Measurements from ENCODE around the gene PLEK.
"Not testable (repeated sequence)": the region's sequence is repeated elsewhere in the genome, so short reads cannot be mapped to it uniquely, and the experiment has no call there.

The PLEK gene

DNA sequence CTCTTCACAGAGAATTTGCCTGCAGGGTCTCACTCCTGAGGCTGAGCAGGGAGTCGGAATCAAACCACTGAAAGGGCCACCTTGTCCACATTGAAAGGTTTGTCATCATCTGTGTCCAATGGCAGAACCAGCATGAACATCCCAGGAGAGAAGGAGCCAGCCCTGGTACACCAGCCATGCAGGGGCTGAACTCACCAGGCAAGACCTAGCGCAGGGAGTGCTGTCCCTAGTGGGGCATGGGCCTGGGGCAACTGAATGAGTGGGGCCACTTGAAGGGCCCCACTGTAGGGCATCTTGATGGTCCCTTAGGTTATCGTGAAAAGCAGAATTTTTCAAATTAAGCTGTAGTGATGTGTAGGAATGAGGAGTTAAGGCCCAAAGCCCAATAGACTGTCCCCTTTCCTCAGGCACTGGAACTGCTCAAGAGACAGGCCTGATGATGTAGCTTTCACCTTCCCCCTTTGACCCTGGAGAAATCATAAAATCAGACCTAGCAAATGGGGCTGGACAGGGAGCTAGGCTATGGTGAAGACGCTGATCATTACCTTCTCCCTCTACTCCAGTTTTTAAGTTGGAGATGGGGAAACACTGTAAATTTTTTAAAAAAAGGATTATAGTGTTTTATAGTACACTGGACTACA, 8.4 kb upstream of the PLEK start:
- no peak for DNase-seq

DNA sequence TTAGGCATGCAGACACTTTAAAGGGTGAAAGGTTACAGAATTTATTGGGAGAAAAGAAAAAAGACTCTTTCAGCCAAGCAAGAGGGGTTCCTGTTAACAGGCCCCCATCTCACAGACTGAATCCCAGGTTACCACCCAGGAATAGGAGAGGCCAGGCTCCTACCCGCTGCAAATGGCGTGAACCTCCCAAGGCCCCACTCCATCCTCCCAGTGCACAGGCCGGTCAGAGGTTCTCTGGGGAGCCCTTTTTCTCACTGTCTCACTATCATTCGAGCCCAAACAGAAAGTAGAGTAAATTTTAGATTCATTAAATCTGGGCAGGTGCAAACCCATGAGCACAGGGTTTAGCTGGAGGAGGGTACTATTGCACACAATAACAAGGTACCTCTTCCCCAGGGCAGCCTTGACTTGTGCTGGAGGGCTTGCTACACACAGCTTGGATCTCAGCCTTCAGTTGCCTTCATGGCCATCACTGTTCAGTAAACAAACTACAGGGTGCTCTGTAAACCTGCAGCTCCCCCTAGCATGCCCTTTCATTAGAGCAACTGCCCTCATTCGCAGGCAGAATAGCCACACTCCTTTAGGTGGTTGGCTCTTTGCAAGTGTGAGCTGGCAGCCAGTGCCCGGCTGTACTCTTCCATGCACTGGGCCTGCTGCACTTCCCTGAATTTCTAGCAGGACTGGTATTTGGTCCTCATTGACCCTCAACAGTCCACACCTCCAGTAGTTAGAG, 7.3 kb upstream of the PLEK start:
- no peak for DNase-seq

DNA sequence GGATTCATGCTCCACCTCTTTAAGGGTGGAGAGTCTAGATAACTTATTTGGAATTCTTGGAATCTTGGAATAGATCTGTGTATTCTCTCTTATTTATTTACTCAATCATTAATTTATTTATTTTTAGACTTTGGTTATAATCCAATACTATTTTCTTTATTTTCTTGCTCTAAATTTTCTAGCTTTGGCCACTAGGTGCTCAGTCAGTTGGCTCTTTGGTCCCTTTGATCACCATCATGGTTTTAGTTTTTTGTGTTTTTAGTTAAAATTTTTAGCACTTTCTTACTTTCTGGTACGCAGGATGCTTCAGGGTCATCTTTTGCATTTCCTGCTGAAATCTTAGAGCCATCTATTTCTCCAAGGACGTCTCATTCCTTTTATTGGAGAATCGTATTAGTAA, 5.2 kb upstream of the PLEK start:
- DNase-seq = no peak

DNA sequence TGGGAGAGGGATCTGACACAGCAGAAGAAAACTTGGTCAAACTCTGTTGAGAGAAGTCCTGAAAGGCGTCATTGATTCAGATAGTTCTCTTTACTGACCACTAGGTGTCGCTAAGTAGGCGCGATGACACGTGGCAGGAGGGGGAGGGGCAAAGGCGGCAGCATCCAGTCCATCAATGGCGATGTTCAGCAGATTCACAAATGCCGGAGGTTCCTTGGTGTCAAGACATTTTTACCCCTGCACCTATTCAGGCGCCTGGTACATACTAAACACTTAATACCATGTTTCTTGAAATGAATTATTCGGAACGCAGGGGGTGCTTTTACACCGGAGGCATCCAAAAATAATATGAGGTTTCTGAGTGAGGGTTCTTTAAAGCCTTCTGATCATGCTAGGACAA, 3.0 kb upstream of the PLEK start:
- peak; percentile 73 for DNase-seq

DNA sequence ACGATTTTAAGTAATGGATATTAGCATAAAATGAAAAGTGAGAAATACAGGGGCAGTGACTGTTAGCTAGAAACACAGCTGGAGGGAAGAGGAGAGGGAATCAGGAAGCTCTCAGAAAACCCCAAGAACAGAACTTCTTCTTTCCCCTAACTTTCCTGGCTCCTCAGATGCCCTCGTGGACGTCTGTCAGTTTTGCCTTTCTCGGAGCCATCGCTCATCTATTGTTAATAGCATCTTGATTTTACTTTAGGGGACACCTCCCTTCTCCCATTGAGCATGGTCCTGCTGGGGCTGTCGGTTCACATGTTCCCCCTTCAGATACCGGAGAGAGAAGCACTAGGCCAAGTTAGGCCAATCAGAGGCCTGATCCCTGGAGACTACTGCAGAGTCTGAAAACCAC, 2.3 kb upstream of the PLEK start:
- DNase-seq = no peak

DNA sequence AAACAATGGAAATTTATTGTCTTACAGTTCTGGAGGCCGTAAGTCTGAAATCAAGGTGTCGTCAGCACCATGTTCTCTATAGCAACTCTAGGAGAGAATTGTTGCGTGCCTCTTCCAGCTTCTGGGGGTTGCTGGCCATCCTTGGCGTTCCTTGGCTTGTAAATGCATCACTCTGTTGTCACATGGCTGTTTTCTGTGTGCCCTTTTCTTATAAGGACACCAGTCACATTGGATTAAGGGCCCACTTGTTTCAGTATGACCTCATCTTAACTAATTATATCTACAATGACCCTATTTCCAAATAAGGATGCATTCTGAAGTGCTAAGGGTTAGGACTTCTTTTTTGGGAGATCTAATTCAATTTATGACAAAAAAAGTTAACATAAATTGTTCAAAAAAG, 1.4 kb upstream of the PLEK start:
- no peak for DNase-seq

DNA sequence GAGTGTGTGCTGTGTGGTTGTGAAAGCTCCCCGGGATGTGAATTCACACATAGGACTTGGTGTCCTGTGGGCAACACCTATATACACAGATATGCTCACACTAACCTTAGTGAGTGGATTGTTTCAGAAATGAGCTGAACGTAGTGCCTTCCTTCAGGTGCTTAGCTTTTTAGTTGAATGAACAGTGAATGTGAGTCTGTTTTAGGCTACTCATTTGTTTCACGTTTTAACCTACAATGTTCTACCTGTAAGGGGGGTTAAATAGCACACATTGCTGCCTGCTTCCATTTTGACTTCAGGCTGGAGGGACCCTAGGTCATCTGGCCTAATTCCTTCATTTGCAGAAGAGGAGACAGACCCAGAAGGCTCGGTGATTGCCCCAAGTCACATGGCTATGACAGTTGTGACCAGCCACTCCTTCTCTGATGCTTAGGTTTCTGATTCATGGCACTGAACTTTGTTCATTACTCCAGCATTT, 1.0 kb downstream of the PLEK start:
- DNase-seq = no peak

DNA sequence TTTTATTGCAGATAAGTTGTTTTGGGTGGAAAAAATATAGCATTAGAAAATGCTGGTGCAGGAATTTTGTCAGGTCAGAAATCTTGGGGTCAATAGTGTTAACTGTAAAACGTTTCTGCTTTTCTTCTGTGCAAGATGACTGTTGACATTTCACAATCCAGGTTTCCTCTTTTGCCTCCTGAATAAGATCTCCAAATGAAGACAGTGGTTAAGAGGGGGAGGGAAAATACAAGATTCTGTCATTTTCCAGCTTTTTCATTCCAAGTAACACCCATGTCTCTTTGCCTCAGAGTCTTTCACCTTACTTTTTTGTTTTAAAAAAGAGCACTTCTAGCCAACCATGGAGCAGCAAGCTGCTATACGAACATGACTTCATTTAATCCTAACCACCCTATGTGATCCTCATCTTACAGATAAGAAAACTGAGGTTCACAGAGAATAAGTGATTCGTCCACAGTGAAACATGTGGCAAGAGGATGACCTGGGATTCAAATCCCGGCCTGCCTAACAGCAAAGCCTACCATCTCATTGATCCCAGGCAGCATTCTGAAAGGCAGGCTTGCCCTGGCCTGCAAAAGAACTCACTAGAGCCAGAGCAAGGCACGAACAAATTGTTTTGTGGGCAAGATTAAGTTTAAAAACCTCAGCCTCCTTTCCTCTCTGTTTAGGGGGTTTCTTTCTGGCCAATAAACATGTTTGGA, 3.0 kb downstream of the PLEK start:
- DNase-seq = no peak

DNA sequence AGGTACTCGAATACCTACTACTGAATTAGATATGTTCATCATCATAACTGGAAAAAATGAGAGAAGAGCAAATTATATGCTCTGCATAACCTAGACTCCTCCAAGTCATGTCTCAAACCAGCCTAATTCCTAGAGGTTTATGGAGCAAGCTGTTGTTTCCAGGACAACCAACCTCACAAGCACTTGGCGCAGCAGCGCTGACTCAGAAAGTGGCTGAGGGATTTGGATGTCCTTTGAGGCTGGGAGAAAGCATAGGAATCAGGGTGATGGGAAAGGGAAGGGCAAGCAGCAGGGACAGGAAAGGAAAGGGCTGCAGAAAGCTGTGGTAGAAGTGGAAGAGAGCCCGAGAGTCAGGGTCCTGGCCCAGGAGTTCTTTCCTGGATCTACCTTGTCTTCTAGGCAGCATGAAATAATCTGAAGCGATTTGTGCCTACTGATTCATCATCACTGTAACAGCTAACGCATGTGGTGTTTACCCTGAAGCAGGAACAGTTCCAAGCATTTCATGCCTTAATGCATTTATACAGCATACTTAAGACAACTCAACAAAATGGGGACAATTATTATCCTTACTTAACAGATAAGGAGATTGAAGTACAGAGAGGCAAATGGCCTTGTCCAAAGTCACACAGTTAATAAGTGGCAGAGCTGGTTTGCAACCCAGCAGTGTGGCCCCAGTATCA, 3.7 kb downstream of the PLEK start:
- DNase-seq = no peak

DNA sequence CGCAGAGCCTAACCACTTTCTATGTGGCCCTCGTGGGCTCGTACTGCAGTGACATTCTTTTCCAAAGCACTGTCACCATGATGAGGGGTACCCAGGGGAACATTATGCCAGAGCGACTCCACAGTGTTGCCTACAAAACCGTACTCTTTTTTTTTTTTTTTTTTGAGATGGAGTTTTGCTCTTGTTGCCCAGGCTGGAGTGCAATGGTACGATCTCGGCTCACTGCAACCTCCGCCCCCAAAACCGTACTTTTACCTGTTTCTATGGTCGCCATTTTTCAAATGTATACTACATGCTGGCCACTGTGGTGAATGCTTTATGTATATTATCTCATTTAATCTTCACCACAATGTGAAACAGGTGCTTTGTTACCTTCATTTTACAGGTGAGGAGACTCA, 4.3 kb downstream of the PLEK start:
- no peak for DNase-seq

DNA sequence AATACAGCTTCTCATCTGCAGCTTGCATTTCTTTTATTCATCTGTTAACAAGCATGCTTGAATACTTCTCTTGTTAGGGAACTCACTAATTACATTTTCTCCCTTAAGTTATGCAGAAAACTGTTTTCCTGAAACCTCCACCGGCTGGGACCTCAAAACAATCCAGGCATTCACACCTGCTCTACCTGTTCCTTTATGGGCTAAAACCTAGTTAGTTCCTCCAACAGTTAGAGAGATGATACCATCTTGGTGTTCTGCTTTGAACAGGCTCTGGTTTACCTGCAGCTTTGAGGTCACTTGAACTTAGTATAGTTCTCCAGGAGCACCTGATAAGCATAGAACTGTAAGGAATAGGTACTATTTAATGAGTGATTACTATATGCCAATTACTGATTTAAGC, 6.1 kb downstream of the PLEK start:
- DNase-seq = no peak

DNA sequence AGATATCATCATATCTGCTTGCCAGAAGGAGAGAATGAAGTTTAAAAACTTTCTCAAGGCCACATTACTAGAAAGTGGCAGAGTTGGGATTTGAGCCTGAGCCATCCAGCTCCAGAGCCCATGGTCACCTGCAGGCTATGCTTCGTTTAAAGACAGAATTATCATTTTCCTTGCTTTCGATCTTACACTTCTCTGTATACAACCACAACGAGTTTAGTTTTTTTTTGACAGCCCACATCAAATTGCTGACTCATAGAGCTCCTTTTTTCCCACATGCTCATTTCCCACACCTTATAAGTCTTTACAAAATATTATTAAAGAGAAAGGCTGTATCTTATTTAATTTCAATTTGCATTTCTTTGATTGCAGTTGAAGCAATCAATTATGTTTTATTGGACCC, 6.5 kb downstream of the PLEK start:
- DNase-seq = no peak

DNA sequence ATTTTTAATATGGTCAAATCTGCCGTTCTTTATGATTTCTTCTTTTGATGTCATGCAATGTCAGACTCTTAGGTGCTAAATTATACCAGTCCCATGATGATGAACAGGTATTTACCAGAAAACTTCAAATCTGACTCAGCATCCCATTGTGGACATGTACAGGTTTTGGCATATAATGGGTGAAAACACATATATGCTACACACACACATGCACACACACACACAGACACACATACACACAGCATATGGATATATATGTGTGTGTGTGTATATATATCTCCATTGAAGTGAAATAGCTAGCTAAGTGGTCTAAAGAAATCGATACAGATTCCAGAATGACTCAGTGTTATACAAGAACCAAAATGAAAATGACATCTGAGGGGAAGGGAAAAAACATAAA, 7.4 kb downstream of the PLEK start:
- no peak for DNase-seq

DNA sequence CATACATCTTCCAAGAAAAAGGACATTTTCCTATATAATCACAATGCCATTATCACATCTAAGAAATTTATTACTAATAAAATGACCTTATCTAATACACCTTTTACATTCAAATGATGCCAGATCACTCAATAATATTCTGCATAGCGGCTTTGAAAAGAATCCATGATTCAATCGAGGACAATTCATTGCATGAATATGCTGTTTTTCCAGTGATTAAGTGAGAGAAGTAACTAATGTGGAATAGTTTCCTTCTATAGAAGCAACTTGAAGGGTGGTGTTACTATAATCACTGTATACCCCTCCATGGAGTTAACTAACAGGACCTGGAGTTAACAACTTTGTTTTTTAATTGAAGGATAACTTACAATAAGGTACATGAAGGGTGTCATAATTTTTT, 9.1 kb downstream of the PLEK start:
- no peak for DNase-seq

DNA sequence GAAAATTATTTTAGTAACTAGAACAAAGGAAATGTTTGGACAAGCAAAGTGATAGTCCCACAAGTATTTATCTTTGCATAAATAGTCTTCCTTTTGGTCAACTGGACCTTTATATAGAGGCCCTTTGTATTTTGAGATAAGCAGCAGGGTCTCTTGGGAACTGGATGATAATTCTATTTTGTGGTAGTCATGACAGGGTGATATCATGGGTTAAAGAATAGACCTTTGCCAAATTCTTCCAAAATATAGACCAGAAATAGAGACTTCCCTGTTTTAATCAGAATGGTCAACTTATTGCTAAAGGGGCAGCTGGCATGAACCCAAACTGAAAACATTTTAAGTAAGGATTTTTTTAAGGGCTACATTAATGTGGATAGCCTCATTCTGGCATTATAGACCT, 10.5 kb downstream of the PLEK start:
- DNase-seq = no peak

DNA sequence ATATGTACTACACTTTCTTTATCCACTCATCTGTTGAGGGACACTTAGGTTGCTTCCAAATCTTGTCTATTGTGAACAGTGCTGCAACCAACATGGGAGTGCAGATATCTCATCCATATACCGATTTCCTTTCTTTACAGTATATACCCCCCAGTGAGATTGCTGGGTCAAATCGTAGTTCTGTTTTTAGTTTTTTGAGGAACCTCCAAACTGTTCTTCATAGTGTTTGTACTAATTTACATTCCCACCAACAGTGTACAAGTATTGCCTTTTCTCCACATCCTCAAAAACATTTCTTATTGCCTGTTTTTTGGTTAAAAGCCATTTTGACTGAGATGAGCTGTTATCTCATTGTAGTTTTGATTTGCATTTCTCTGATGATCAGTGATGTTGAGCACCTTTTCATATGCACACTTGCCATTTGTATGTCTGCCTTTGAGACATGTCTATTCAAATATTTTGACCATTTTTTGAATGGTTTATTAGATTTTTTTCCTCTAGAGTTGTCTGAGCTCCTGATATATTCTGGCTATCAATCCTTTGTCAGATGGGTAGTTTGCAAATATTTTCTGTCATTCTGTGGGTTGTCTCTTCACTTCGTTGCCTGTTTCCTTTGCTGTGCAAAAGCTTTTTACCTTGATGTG, 12.2 kb downstream of the PLEK start:
- no peak for DNase-seq

DNA sequence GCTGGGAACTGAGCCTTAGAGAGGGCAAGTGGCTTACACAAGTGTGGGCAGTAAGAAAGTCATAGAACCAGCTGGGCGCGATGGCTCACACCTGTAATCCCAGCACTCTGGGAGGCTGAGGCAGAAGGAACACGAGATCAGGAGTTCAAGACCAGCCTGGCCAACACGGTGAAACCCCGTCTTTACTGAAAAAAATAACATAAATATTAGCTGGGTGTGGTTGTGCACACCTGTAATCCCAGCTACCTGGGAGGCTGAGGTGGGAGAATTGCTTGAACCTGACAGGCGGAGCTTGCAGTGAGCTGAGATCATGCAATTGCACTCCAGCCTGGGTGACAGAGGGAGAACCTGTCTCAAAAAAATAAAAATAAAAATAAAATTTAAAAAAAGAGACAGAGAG, 13.7 kb downstream of the PLEK start:
- not testable (repeated sequence) for DNase-seq

DNA sequence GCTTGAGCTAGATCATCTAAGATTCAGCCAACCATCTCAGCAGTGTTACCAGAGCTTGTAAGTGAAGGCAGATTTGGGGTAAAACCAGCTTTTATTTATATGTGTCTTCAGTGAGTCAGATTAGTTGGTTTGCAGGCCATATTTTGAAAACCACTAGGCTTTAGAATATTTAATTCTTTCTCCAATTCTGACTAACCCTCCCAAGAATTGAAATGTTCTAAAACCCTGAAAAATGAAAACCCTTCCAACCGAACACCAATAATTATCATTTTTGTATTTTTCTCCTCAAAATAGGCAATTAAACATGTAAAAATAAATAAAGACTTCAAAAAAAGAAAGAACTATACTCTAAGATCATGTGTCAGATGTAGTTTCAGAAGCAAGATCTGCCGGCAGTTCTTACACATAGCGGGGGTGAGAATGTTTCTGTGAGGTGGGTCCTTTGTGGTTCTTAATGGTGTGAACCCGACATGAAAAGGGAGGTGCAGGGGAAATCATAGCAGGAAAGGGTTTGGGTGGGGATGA, 14.2 kb downstream of the PLEK start:
- DNase-seq = no peak

DNA sequence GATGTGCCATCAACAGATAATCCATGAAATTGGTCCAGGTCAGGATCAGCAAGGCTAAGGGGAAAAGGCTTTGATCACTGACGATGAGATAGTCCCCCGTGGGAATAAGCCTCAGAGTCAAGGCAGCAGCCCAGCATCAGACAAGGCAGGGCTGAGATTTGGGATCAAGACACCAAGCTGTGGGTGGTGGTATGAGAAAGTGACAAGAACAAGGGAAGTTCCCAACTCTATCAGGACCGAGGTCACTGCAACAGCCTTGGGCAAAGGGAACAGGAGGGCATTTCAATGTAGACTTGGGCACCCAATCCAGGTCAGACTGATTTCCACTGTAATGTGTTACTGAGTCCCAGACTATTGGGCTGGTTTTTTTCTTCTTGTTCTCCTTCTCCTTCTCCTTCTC, 18.7 kb downstream of the PLEK start:
- DNase-seq = no peak

DNA sequence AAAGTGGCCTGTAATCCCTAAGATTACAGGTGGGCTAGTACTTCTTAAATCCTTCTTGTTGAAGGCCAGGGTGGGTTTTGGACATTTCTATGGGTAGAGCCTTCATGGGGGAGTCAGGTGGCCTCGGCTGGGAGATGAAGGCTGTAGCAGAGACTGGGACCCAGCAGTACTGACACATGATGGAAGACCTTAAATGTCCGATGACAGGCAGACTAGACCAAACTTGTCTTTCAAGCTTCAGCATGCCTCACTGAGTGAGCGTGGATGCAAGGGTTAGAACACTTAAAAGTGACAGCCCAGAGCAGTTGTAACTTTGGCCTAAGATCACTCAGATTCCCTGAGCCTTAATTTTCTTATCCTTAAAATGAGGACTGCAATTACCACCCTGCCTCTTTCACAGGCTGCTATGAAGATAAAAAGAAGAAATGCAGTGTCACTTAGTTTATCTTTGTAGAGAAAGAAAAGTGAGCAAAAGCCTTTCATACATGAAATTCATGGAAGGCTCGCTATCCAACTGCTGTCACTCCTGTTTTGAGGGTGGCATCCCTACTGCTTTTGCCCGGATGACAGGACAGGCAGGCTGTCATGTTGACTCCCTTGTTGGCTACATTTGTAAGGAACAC, 19.5 kb downstream of the PLEK start:
- DNase-seq = no peak

DNA sequence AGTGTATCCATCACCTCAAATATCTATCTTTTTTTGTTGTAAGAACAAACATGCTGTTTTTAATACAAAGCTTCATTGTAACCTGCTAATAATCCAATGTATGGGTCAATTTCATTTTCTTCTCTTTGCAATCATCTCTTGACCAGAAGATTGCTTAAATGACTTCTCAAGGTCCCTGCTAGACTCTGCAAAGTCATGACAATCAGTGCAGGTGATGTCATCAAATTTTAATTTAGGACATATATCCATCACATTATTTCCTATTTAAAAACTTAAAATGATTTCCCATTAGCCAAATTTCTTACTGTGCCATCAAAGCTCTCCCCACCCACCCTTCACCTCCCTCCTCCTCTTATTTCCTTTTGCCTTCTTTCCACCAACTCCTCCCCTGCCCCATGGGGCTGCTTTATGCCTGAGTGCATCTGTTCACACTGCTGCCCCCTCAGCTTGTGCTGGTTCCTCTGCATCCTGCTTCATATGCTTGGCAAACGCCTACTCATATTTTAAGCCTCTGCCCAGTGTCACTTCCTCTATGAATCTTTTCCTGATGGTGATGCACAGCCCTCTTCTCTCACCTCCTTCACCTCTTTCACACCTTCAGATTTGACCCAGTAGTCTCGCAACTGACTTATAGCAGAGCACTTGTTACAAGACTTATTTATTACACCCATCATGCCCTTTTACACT, 20.3 kb downstream of the PLEK start:
- no peak for DNase-seq

DNA sequence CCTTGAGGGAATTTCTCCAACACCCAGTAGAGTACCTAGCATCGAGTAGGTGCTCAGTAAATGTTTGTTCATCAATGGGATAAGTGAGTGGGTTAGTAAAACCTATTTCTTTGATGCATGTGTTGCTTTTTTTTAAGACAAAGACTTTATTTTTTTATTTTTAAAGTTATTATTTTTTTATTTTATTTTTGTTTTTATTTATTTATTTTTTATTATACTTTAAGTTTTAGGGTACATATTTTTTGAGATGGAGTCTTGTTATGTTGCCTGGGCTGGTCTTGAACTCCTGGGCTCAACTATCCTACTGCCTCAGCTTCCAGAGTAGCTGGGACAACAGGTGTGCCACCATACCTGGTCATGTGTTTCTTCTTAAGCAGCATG, 20.8 kb downstream of the PLEK start:
- DNase-seq = no peak
